GM19238 (cell line): ENCODE measurements around the gene TPO.
"Not testable (repeated sequence)": the region's sequence is repeated elsewhere in the genome, so short reads cannot be mapped to it uniquely, and the experiment has no call there.

Experiments
- DNase-seq: peaks from one replicate; pipeline ENCODE4 v3.0.0; 2011; ENCODE audit warnings: low spot score; ENCODE audit not compliant: insufficient read length

TPO gene

GRCh38 chr2:1482981-1483380, 69.7 kb downstream of the TPO start:
- no peak for DNase-seq

- no peak for DNase-seq
Measured at GRCh38 chr2:1483551-1483950, 70.3 kb downstream of the TPO start.

- DNase-seq: no peak
Measured at GRCh38 chr2:1484131-1484884, 71.0 kb downstream of the TPO start.

- DNase-seq: no peak
Measured at GRCh38 chr2:1486670-1487069, 73.4 kb downstream of the TPO start.

- DNase-seq: no peak
Measured at GRCh38 chr2:1487758-1488157, 74.5 kb downstream of the TPO start.

GRCh38 chr2:1488181-1488671, 75.0 kb downstream of the TPO start:
- no peak for DNase-seq

- DNase-seq: no peak
Measured at GRCh38 chr2:1488851-1489250, 75.6 kb downstream of the TPO start.

- no peak for DNase-seq
Measured at GRCh38 chr2:1489486-1489885, 76.2 kb downstream of the TPO start.

- DNase-seq: not testable (repeated sequence)
Measured at GRCh38 chr2:1490381-1490780, 77.1 kb downstream of the TPO start.

- no peak for DNase-seq
Measured at GRCh38 chr2:1491751-1492150, 78.5 kb downstream of the TPO start.

- DNase-seq: not testable (repeated sequence)
Measured at GRCh38 chr2:1492231-1492630, 79.0 kb downstream of the TPO start.

- no peak for DNase-seq
Measured at GRCh38 chr2:1492711-1493430, 79.6 kb downstream of the TPO start.

- no peak for DNase-seq
Measured at GRCh38 chr2:1493431-1494126, 80.3 kb downstream of the TPO start.

- no peak for DNase-seq
Measured at GRCh38 chr2:1494257-1494656, 81.0 kb downstream of the TPO start.

- no peak for DNase-seq
Measured at GRCh38 chr2:1494906-1495305, 81.6 kb downstream of the TPO start.

- no peak for DNase-seq
Measured at GRCh38 chr2:1495676-1496358, 82.6 kb downstream of the TPO start.

GRCh38 chr2:1496359-1496821, 83.1 kb downstream of the TPO start:
- DNase-seq: no peak

- no peak for DNase-seq
Measured at GRCh38 chr2:1497122-1497611, 83.9 kb downstream of the TPO start.

- DNase-seq: no peak
Measured at GRCh38 chr2:1498176-1498575, 84.9 kb downstream of the TPO start.

GRCh38 chr2:1499033-1499795, 86.0 kb downstream of the TPO start:
- no peak for DNase-seq
